Common myeloid progenitor, CD34-positive (primary cell): ENCODE data around the gene ATAD3C.
"Not testable (repeated sequence)": the region's sequence is repeated elsewhere in the genome, so short reads cannot be mapped to it uniquely, and the experiment has no call there.

Experiments
- CTCF ChIA-PET: fragments of 350-600 bp; sonication (Branson Sonifier 250); formaldehyde crosslinking; loops from one replicate; lab custom pipeline; 2021; ENCODE audit warnings: antibody characterized with exemption; lab: Charles Lee
- POLR2A ChIA-PET: fragments of 350-600 bp; sonication (Branson Sonifier 250); formaldehyde crosslinking; loops from one replicate; lab custom pipeline; 2021; ENCODE audit warnings: antibody characterized with exemption; lab: Charles Lee
- DNase-seq, 3 donors: peaks; one replicate each; pipeline versions ENCODE4 v3.0.0 to v3.0.0-alpha.2; 2013
- H3K27ac ChIP-seq, 2 experiments: 1 replicate in 1 of 2; 2 replicates in 1 of 2; pipeline ENCODE4 v1.7.0; 2013; ENCODE audit warnings: inconsistent platforms in 2 of 2, low read length in 2 of 2, mild to moderate bottlenecking in 2 of 2, low read depth in 1 of 2, moderate library complexity in 1 of 2; ENCODE audit not compliant: severe bottlenecking in 2 of 2, insufficient read depth in 1 of 2, poor library complexity in 1 of 2
- H3K27me3 ChIP-seq, 5 experiments: replicated peaks in 2 of 5; 1 replicate in 3 of 5; 2 replicates in 2 of 5; pipeline versions ENCODE4 v1.6.1 to v1.7.0; 2013; ENCODE audit warnings: low read length in 4 of 5, mild to moderate bottlenecking in 2 of 5, moderate library complexity in 2 of 5, inconsistent platforms in 1 of 5; ENCODE audit not compliant: insufficient read depth in 5 of 5, control insufficient read depth in 4 of 5
- H3K36me3 ChIP-seq, 4 experiments: 1 replicate in 2 of 4; 2 replicates in 2 of 4; pipeline versions ENCODE4 v1.6.1 to v1.7.0; 2013; ENCODE audit warnings: low read length in 3 of 4, control low read depth in 1 of 4, mild to moderate bottlenecking in 1 of 4; ENCODE audit not compliant: control insufficient read depth in 4 of 4, insufficient read depth in 4 of 4
- H3K4me1 ChIP-seq, 4 experiments: 1 replicate in 3 of 4; 2 replicates in 1 of 4; pipeline versions ENCODE4 v1.6.1 to v1.7.1; 2013; ENCODE audit warnings: low read length in 3 of 4, mild to moderate bottlenecking in 3 of 4, control low read depth in 1 of 4, inconsistent platforms in 1 of 4, moderate library complexity in 1 of 4; ENCODE audit not compliant: control insufficient read depth in 4 of 4, insufficient read depth in 4 of 4; ENCODE audit errors: control extremely low read depth in 1 of 4
- H3K4me3 ChIP-seq, 7 experiments: 1 replicate in 4 of 7; 2 replicates in 3 of 7; pipeline versions ENCODE4 v1.5.1 to v1.7.0; 2013; ENCODE audit warnings: mild to moderate bottlenecking in 7 of 7, low read length in 6 of 7, moderate library complexity in 6 of 7, inconsistent platforms in 2 of 7, low read depth in 2 of 7, control low read depth in 1 of 7; ENCODE audit not compliant: insufficient read depth in 4 of 7, control insufficient read depth in 1 of 7; ENCODE audit errors: extremely low read depth in 1 of 7
- H3K9me3 ChIP-seq, 5 experiments: 1 replicate in 4 of 5; 2 replicates in 1 of 5; pipeline versions ENCODE4 v1.6.1 to v1.7.1; 2013; ENCODE audit warnings: low read length in 4 of 5, mild to moderate bottlenecking in 2 of 5, inconsistent platforms in 1 of 5, low read depth in 1 of 5, moderate library complexity in 1 of 5; ENCODE audit not compliant: control insufficient read depth in 4 of 5, insufficient read depth in 2 of 5; ENCODE audit errors: control extremely low read depth in 1 of 5
- WGBS: methylation state at CpG from one replicate; pipeline ENCODE4 v1.1.5; 2013; ENCODE audit not compliant: insufficient coverage; 5-methylcytosine and 5-hydroxymethylcytosine counted together

ATAD3C gene

GRCh38 chr1:1446631-1447030 is 2.9 kb upstream of the ATAD3C start:
- H3K27ac ChIP-seq, POLR2A ChIA-PET: not testable (repeated sequence)

GRCh38 chr1:1450616-1451015 is 1.1 kb downstream of the ATAD3C start:
- CTCF ChIA-PET = interaction anchor here (1.6 to 2.5 kb wide), 3 partner anchors 9 to 14 kb away, joined by 4 to 11 read pairs (median 5); no protein-coding TSS in a partner anchor
- H3K9me3 ChIP-seq, H3K36me3 ChIP-seq, H3K4me3 ChIP-seq, H3K4me1 ChIP-seq, DNase-seq, POLR2A ChIA-PET, H3K27me3 ChIP-seq, H3K27ac ChIP-seq: not testable (repeated sequence)
- WGBS = 94% methylated on average over 22 of the region's 22 CpGs

More at GRCh38 chr1:1446631-1447030, 2.9 kb upstream of the ATAD3C start:
- DNase-seq, H3K9me3 ChIP-seq, H3K27me3 ChIP-seq, CTCF ChIA-PET, H3K4me1 ChIP-seq, H3K36me3 ChIP-seq, H3K4me3 ChIP-seq: not testable (repeated sequence)
- WGBS = no CpG with 5 or more reads among the region's 19 CpGs

DNA sequence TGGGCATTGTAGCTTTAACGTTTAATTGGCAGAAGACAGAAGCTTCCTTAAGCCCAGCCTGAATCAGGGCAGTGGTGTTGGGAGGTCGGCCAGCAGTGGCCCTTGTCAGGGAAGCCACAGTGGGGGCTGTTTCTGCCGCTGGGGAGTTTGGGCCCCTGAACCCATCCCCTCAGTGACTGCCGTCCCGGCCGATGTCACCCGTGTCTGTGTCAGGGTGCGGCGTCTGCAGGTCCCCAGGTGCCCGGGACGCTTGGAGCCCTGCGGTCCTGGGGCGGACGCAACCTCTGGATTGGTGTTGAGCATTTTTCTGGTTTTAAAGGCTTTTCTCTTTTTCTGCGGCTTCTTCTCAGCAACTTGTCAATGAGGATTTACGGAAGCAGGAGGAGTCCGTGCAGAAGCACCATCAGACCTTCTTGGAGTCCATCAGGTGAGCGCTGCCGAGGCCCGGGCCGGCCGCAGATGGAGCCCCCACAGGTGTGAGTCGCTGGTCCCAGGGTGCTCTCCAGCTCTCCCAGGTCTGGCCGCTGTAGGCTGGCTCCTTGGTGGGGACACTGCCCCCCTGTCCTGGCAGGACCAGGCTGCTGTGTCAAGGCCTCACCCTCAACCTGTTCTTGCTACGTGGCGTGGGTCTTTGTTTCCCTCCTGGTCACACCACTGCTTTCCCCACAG is 2.3 kb downstream of the ATAD3C start:
- Histone ChIP-seq H3K4me3 (no peak overlapping the region), H3K27ac (no peak overlapping the region), H3K9me3 (no peaks in the 10 kb centered on the region), H3K4me1 (no peaks in the 10 kb centered on the region), H3K27me3 (peaks cover 0 to 2% (median 0%) of the 10 kb centered on the region in 5 experiments), H3K36me3 (no peaks in the 10 kb centered on the region)
- DNase-seq = no peak
- ChIA-PET CTCF (interaction anchor here (1.6 to 2.5 kb wide), 3 partner anchors 9 to 15 kb away, joined by 4 to 11 read pairs (median 5); no protein-coding TSS in a partner anchor), POLR2A (no interaction called here)
- 96% methylated on average over 26 of the region's 26 CpGs for WGBS

GRCh38 chr1:1452365-1452739 is 2.9 kb downstream of the ATAD3C start:
- H3K27me3 ChIP-seq, H3K27ac ChIP-seq, H3K4me3 ChIP-seq, DNase-seq, H3K36me3 ChIP-seq, H3K4me1 ChIP-seq, POLR2A ChIA-PET, H3K9me3 ChIP-seq: not testable (repeated sequence)
- WGBS = 98% methylated on average over 7 of the region's 8 CpGs
- CTCF ChIA-PET = interaction anchor here (2.5 kb wide), 1 partner anchor 11 kb away, joined by 11 read pairs; no protein-coding TSS in a partner anchor

DNA sequence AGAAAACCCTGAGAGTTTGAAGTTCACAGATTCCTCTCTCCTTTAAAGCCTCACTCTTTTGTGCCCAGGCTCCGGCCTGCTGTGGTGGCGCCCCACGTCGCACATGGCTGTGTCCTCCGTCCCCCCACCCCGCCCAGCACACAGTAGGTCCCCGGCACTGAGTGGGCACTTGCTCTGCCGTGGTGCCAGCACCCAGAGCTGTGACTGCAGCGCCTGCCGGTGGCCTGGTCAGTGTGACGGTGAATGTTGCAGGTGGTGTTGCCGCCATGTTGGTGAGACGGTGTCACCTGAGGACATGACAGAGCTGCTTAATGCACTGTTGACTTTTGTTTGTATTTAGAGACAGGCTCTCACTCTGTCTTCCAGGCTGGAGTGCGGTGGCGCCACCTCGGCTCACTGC is 3.4 kb downstream of the ATAD3C start:
- CTCF ChIA-PET = interaction anchor here (2.5 kb wide), 1 partner anchor 11 kb away, joined by 11 read pairs; no protein-coding TSS in a partner anchor
- DNase-seq = no peak
- no peaks in the 10 kb centered on the region for H3K9me3 ChIP-seq
- no peaks in the 10 kb centered on the region for H3K4me1 ChIP-seq
- H3K27ac ChIP-seq = no peak overlapping the region
- WGBS = 98% methylated on average over 14 of the region's 16 CpGs
- no peak overlapping the region for H3K4me3 ChIP-seq
- peaks cover 0 to 2% (median 0%) of the 10 kb centered on the region in 5 experiments for H3K27me3 ChIP-seq
- H3K36me3 ChIP-seq = no peaks in the 10 kb centered on the region
- POLR2A ChIA-PET = no interaction called here

DNA sequence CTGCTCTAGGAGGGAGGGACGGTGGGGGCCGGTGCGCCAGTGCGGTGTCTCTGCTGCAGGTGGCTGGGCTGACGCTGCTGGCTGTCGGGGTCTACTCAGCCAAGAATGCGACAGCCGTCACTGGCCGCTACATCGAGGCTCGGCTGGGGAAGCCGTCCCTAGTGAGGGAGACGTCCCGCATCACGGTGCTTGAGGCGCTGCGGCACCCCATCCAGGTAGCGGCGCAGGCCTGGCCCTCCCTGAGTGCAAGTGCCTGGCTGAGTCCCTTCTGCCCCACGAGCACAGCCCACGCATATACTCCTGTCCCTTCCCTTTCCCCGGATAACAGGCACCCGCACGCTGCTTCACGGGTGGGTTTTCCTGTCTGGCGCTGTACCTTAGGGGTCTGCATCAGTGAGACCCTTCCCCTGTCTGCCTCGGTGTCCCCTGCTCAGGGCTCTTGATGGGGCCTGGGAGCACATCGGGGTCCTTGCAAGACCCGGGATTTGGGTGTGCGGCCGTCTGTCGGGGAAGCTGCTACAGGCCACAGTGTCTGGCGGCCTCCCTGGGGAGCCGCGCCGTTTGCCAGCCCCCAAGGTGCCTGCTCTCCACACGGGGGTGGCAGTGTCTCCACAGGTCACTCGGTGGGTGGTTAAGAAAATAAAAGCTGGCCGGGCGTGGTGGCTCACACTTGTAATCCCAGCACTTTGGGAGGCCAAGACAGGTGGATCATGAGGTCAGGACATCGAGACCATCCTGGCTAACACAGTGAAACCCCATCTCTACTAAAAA is 5.0 kb downstream of the ATAD3C start:
- 88% methylated on average over 23 of the region's 41 CpGs for WGBS
- H3K27me3 ChIP-seq, H3K4me3 ChIP-seq, H3K27ac ChIP-seq, H3K9me3 ChIP-seq, CTCF ChIA-PET, POLR2A ChIA-PET, DNase-seq, H3K36me3 ChIP-seq, H3K4me1 ChIP-seq: not testable (repeated sequence)

GRCh38 chr1:1455366-1455884 is 5.9 kb downstream of the ATAD3C start:
- DNase-seq = no peak
- Histone ChIP-seq H3K4me3 (no peak overlapping the region), H3K27ac (no peak overlapping the region), H3K27me3 (peaks cover 0 to 2% (median 0%) of the 10 kb centered on the region in 5 experiments), H3K4me1 (peaks cover 0 to 3% (median 2%) of the 10 kb centered on the region in 4 experiments), H3K36me3 (no peaks in the 10 kb centered on the region), H3K9me3 (no peaks in the 10 kb centered on the region)
- 91% methylated on average over 23 of the region's 30 CpGs for WGBS
- ChIA-PET CTCF (no interaction called here), POLR2A (no interaction called here)
